Measurements from ENCODE around the gene SIDT2.
A peak's percentile ranks its signal among the peaks of the same experiment; 100 is the strongest.

The SIDT2 gene

DNA sequence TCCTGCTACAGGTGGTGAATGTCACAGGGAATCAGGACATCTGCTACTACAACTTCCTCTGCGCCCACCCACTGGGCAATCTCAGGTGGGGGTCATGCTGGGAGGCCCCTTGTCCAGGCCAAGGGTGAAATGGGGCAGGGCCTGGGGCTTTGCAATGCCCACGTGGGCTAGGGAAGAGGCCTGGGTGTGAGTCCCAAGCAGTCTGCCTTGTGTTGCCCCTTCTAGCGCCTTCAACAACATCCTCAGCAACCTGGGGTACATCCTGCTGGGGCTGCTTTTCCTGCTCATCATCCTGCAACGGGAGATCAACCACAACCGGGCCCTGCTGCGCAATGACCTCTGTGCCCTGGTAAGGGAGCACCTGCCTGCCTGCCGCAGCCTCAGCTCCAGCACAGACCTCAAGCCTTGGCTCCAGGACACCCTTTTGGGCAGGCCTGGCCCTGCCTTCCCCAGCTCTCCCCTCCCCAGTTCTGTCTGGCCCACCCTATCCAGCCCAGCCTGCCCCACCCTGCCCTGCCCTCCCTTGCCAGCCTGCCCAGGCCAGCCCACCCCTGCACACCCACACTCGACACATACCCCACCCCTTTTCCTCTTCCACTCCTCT lies 11.5 kb downstream of the SIDT2 start:
- no peak for FAIRE-seq

GRCh38 chr11:117191680-117192400 lies 13.3 kb downstream of the SIDT2 start:
- no peak for FAIRE-seq

DNA sequence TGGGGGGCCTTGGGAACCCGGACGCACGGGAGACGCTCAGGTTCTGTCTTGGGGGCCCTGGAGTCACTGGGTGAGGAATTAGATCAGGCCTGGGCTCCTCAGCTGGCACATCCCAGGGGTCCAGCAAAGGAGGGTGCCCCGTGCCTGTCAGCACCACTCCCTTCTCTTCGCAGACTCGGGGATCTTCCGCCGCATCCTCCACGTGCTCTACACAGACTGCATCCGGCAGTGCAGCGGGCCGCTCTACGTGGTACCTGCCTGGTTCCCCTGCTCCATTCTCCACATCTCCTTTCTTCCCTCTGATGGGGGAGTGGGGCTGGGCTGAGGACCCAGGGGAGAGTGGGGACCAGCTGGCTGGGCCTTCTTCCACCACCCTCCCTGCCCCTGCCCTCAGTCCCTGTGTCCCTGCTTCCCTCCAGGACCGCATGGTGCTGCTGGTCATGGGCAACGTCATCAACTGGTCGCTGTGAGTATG lies 13.9 kb downstream of the SIDT2 start:
- no peak for FAIRE-seq

DNA sequence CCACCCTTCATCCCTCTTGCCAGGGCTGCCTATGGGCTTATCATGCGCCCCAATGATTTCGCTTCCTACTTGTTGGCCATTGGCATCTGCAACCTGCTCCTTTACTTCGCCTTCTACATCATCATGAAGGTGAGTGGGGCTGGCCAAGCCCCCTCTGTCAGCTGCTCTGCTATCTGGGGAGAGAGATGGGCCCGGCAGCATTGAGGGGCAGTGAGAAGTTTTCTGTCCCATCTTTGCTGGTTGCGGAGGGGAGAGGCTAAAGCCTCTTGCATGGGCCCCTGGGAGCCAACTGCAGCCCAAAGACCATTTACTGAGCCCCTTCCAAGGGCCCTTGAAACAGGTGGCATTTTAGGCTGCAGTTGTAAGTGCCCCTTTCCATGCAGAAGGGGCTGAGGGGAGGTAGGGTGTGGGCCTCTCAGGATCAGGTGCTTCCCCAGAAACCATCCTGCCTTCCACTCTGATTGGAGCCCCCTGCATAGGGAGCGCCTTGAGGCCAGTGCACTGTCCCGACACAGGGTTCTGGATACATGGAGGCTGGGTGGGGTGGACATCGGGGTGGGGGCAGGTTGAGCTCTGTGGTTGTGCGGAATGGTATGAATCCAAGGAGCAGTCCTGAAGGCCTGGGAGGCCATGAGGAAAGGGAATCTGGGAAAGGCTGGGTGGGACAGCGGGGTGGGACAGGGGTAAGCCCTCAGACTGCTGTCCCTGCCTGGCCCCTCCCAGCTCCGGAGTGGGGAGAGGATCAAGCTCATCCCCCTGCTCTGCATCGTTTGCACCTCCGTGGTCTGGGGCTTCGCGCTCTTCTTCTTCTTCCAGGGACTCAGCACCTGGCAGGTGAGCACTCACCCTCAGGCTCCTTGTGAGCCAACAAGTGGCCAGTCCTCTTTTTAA lies 14.8 kb downstream of the SIDT2 start:
- FAIRE-seq: no peak

- no peak for FAIRE-seq
Observed at GRCh38 chr11:117194267-117194666, 15.7 kb downstream of the SIDT2 start.

- FAIRE-seq: no peak
Observed at GRCh38 chr11:117195258-117195657, 16.7 kb downstream of the SIDT2 start.

- no peak for FAIRE-seq
Observed at GRCh38 chr11:117195761-117196160, 17.2 kb downstream of the SIDT2 start.

GRCh38 chr11:117197006-117197405 lies 18.5 kb downstream of the SIDT2 start:
- no peak for FAIRE-seq

DNA sequence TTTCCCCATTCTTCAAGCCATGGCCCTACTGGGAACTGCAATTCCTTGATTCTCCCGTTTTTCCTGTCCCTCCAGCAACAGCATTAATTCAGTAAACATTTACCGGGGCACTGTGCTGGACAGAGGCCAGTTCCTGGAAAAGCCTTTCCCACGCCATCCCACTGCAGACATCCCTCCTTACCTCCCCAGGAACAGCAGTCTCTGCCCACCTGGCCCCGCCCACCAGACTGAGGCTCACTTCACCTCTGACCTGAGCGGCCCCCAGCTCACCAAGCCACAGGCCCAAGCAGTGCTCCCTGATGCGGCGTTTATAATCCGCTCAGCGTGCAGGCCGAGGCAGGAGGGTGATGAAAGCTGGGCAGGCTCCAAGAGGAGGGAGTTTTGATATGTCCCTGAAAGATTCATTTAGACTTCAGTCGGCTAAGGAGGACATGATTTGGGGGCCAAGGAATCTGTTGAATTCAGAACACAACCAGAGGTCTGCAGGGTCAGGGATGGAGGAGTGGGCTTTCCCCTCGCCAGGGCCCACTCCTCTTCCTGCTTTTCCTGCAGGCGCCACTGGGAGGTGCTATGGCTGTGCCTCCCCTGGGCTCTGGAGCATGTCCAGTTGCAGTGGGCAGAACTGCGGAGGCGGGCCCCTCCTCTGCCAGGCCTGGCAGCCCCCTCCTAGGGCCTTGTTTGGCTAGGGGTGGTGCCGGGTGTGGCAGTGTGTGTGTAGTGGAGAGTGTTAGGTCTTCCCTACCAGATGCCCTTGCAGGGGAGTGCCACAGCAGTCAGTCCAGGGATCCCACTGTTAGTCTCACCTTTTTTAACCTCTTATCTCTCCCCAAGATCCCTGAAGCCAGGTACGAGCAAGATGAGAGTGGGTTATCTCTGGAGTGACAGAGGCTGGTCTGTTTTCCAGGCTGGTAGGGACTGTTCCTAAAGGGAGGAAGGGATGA lies 19.2 kb downstream of the SIDT2 start:
- no peak for FAIRE-seq

GRCh38 chr11:117198613-117199012 lies 20.1 kb downstream of the SIDT2 start:
- FAIRE-seq: no peak

- FAIRE-seq: peak; percentile 95
Observed at GRCh38 chr11:117199053-117199915, 20.7 kb downstream of the SIDT2 start, which contains the start of gene TAGLN. TAGLN (plus strand) TSS chr11:117199370; CDS start chr11:117203014, 3,644 bp downstream.

DNA sequence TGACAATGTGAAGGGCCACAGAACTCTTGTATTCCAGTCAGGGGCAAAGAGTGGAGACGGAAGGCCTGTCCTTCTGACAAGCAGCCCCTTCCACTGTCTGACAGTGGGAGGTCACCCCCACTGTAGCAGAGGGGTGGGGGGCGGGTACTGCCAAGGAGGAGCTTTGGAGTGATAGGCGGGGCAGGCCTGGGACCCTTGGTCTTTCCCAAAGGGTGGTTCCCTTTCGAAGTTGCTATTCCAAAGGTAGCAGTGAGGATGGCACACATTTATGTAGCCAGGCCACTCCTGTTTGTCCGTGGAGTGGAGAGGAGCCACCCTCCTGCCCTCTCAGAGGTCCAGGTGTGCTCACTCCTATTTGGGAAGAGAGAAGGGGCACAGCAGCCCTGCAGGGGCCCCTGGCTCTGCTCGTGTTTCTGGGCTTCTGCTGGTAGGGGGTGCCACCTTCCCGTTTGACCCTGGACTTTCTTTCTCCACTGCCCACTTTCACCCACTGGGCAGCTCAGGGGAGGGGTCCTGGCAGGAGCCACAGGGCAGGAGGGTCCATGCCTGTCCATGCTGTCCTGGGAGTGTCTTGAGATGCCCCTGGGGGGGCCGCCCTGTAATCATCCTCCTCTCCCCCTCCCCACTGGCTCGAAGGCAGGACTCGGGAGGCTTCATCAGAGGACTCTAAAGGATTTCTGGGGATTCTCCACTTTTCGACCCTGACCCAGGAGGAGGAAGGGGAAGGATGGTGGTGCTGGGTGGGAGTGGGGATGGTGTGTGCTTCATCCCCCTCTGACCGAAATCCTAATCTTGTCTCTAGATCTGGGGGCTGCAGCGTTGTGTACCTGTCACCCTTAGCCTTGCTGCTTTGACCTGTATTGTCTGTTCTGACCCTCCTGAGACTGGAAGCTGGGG lies 21.6 kb downstream of the SIDT2 start:
- FAIRE-seq: no peak

DNA sequence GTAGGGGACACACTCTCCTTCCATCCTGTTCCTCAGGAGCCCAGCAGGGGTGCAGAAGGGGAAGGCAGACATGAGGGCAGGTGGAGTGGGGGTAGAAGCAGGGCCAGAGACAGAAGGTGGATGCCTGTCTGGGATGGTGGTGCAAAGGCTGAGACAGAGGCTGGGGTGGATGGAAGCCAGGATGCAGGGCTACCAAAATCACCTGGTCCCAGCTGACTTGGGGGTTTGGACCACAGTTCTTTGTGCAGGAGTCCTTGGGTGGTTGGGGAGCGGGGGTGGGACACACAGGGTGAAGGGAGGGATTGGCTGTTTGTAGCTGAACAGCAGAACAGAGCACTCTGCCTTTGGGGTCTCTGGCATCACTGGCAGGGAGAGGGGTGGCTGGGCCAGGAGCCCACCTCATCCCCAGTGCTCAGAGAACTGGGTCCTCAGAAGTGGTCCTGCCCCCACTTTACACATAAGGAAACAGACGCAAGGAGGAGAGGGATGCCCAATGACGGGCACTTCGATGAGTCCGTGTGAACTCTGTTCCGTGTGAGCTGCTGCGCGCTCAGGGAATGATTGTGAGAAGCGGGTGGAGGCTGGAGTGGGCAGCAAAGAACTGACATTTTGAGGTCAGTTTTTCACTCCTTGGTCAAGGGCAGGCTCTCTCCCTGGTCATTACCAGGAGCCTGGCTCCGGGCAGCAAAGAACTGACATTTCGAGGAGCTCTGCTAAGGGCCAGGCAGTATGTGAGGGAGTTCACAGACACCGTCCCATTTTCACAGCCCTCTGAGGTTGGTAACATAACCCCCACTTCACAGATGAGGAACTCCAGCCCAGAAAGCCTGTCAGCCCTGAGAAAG lies 22.5 kb downstream of the SIDT2 start:
- no peak for FAIRE-seq

GRCh38 chr11:117201658-117202305 lies 23.2 kb downstream of the SIDT2 start:
- no peak for FAIRE-seq

- no peak for FAIRE-seq
Observed at GRCh38 chr11:117202386-117203068, 24.0 kb downstream of the SIDT2 start.

DNA sequence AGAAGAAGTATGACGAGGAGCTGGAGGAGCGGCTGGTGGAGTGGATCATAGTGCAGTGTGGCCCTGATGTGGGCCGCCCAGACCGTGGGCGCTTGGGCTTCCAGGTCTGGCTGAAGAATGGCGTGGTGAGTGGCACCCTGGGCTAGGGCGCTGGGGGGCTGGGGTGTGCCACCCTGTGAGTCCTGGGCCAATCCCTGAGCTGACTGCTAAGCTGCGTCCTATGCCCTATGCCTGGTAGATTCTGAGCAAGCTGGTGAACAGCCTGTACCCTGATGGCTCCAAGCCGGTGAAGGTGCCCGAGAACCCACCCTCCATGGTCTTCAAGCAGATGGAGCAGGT lies 24.5 kb downstream of the SIDT2 start:
- FAIRE-seq: no peak

- no peak for FAIRE-seq
Observed at GRCh38 chr11:117204283-117205080, 25.9 kb downstream of the SIDT2 start.
